NCI-H1930 (cell line): ENCODE results near the gene E2F7.

Source experiments
- DNase-seq, 2 experiments: peaks; one replicate each; lab custom pipeline; 2025; lab: John Stamatoyannopoulos, UW

The E2F7 gene

GRCh38 chr12:77016606-77017005 lies 48.8 kb downstream of the E2F7 start:
- no peak for DNase-seq

GRCh38 chr12:77013091-77013490 lies 52.3 kb downstream of the E2F7 start:
- no peak for DNase-seq

GRCh38 chr12:77010691-77011548 lies 54.4 kb downstream of the E2F7 start:
- DNase-seq, result peak; percentile 48 to 55

GRCh38 chr12:77007476-77007875 lies 57.9 kb downstream of the E2F7 start:
- no peak for DNase-seq

- no peak for DNase-seq
Observed at GRCh38 chr12:77005611-77006098, 59.7 kb downstream of the E2F7 start.

- no peak for DNase-seq
Observed at GRCh38 chr12:77003914-77004313, 61.5 kb downstream of the E2F7 start.

GRCh38 chr12:77003246-77003645 lies 62.1 kb downstream of the E2F7 start:
- no peak for DNase-seq

- DNase-seq, result no peak
Observed at GRCh38 chr12:77002382-77002781, 63.0 kb downstream of the E2F7 start.

- DNase-seq, result peak; percentile 7 to 45
Observed at GRCh38 chr12:77001276-77001675, 64.1 kb downstream of the E2F7 start.

- no peak for DNase-seq
Observed at GRCh38 chr12:76998908-76999556, 66.3 kb downstream of the E2F7 start.

GRCh38 chr12:76998386-76998785 lies 67.0 kb downstream of the E2F7 start:
- DNase-seq, result no peak

- no peak for DNase-seq
Observed at GRCh38 chr12:76997011-76997780, 68.2 kb downstream of the E2F7 start.

- no peak for DNase-seq
Observed at GRCh38 chr12:76990716-76991115, 74.7 kb downstream of the E2F7 start.

- DNase-seq, result no peak
Observed at GRCh38 chr12:76984566-76984965, 80.8 kb downstream of the E2F7 start.

GRCh38 chr12:76983420-76983819 lies 81.9 kb downstream of the E2F7 start:
- no peak for DNase-seq

GRCh38 chr12:76980196-76980595 lies 85.2 kb downstream of the E2F7 start:
- no peak for DNase-seq

- DNase-seq, result no peak
Observed at GRCh38 chr12:76976777-76977382, 88.5 kb downstream of the E2F7 start.
